Osteoblast (primary cell): Measurements from ENCODE around the gene ALG3. TPM values are rescaled to one million over a fixed set of nuclear protein-coding genes. Genes with fewer than 3 reads are reported as not detected.
A peak's percentile ranks its signal among the peaks of the same experiment; 100 is the strongest.

Source experiments
- DNase-seq: peaks from one replicate; pipeline ENCODE4 v3.0.0; 2011; ENCODE audit warnings: low spot score, mixed read lengths; ENCODE audit not compliant: insufficient read length; ENCODE audit errors: missing footprints
- H2AFZ ChIP-seq: 2 replicates; pipeline ENCODE4 v1.6.0; 2011; ENCODE audit warnings: mild to moderate bottlenecking, low read length
- H3K27ac ChIP-seq: 2 replicates; pipeline ENCODE4 v1.5.1; 2011; ENCODE audit warnings: mild to moderate bottlenecking, low read depth, low read length, moderate library complexity
- H3K27me3 ChIP-seq: 2 replicates; pipeline ENCODE4 v1.6.0; 2012; ENCODE audit warnings: mild to moderate bottlenecking, control low read depth, inconsistent platforms, low read length, moderate library complexity; ENCODE audit not compliant: insufficient read depth
- H3K36me3 ChIP-seq: 2 replicates; pipeline ENCODE4 v1.5.1; 2011; ENCODE audit warnings: mild to moderate bottlenecking, low read length, control low read depth, moderate library complexity; ENCODE audit not compliant: insufficient read depth
- H3K4me1 ChIP-seq: 2 replicates; pipeline ENCODE4 v1.5.1; 2011; ENCODE audit warnings: mild to moderate bottlenecking, low read length, control low read depth, moderate library complexity; ENCODE audit not compliant: insufficient read depth
- H3K4me2 ChIP-seq: 2 replicates; pipeline ENCODE4 v1.6.0; 2011; ENCODE audit warnings: mild to moderate bottlenecking, low read length; ENCODE audit not compliant: insufficient read depth
- H3K4me3 ChIP-seq: fragments of 200-600 bp; sonication (generic); 3 replicates; pipeline ENCODE4 v1.5.1; 2012; ENCODE audit warnings: mild to moderate bottlenecking, low read length, inconsistent platforms; ENCODE audit not compliant: insufficient read depth
- H3K79me2 ChIP-seq: 2 replicates; pipeline ENCODE4 v1.6.0; 2012; ENCODE audit warnings: mild to moderate bottlenecking, low read length, control low read depth, inconsistent platforms; ENCODE audit not compliant: insufficient read depth
- H3K9me3 ChIP-seq: 2 replicates; pipeline ENCODE4 v1.5.1; 2011; ENCODE audit warnings: low read depth, low read length, control low read depth
- H4K20me1 ChIP-seq: 2 replicates; pipeline ENCODE4 v1.6.0; 2012; ENCODE audit warnings: mild to moderate bottlenecking, low read length, control low read depth; ENCODE audit not compliant: insufficient read depth
- CTCF ChIP-seq: IDR thresholded peaks from 2 replicates; pipeline ENCODE4 v1.5.1; 2011; ENCODE audit warnings: mild to moderate bottlenecking, low read depth, low read length, moderate library complexity; ENCODE audit errors: extremely low read depth
- total RNA-seq: library from RNA; depleted of rRNA; stranded (reverse); fragments of >200 nt; gene quantifications from 2 replicates; pipeline ENCODE4 v1.2.3, GENCODE V29; 2012

Gene ALG3
- total RNA-seq, result 26.8 and 28.9 TPM in 2 replicates

- no peaks in the 10 kb centered on the region for H3K27me3 ChIP-seq
- H3K4me2 ChIP-seq, result peak within 1 kb of the TSS; percentile 100
- H4K20me1 ChIP-seq, result peaks cover 5% of the 10 kb centered on the region
- no peaks in the 10 kb centered on the region for H3K9me3 ChIP-seq
- H3K4me1 ChIP-seq, result peaks cover 21% of the 10 kb centered on the region
- peaks cover 14% of the 10 kb centered on the region for H3K36me3 ChIP-seq
- TF ChIP-seq CTCF, result no peak
- H3K4me3 ChIP-seq, result peak within 1 kb of the TSS; percentile 87
- peak within 1 kb of the TSS; percentile 100 for H2AFZ ChIP-seq
- DNase-seq, result peak; percentile 97
- peaks cover 22% of the 10 kb centered on the region for H3K79me2 ChIP-seq
- peak within 1 kb of the TSS; percentile 95 for H3K27ac ChIP-seq
Observed at GRCh38 chr3:184248454-184249411, at the start of gene ALG3. TSS of gene ALG3 (minus strand) at chr3:184248962. CDS start at chr3:184248940, 22 bp downstream.

DNA sequence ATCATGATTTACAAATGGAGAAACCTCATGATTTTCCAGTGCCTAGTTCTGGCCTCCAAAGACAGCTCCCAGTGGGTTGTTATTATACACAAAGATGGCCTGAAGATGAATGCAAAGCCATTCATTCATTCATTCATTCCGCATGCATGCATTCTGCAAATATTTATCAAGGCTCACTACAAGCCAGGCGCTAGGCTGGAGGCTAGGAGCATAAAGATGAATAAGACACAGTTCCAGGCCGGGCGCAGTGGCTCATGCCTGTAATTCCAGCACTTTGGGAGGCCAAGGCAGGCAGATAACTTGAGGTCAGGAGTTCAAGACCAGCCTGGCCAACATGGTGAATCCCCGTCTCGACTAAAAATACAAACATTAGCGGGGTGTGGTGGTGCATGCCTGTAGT is 47.9 kb upstream of the ALG3 start:
- H3K4me1 ChIP-seq, result peaks cover 14% of the 10 kb centered on the region
- H3K79me2 ChIP-seq, result peaks cover 25% of the 10 kb centered on the region
- H3K4me2 ChIP-seq, result no peak overlapping the region
- H2AFZ ChIP-seq, result no peak overlapping the region
- H3K9me3 ChIP-seq, result no peaks in the 10 kb centered on the region
- H3K27me3 ChIP-seq, result peaks cover 10% of the 10 kb centered on the region
- TF ChIP-seq CTCF, result no peak
- no peak overlapping the region for H3K27ac ChIP-seq
- H3K36me3 ChIP-seq, result peaks cover 13% of the 10 kb centered on the region
- H4K20me1 ChIP-seq, result peaks cover 19% of the 10 kb centered on the region
- no peak overlapping the region for H3K4me3 ChIP-seq
- DNase-seq, result no peak

GRCh38 chr3:184295771-184296170 is 47.0 kb upstream of the ALG3 start:
- H3K27me3 ChIP-seq, result peaks cover 10% of the 10 kb centered on the region
- H3K4me3 ChIP-seq, result no peak overlapping the region
- TF ChIP-seq CTCF, result no peak
- peaks cover 12% of the 10 kb centered on the region for H3K4me1 ChIP-seq
- no peak overlapping the region for H2AFZ ChIP-seq
- H4K20me1 ChIP-seq, result peaks cover 15% of the 10 kb centered on the region
- peaks cover 17% of the 10 kb centered on the region for H3K79me2 ChIP-seq
- DNase-seq, result no peak
- no peak overlapping the region for H3K4me2 ChIP-seq
- H3K9me3 ChIP-seq, result no peaks in the 10 kb centered on the region
- no peak overlapping the region for H3K27ac ChIP-seq
- H3K36me3 ChIP-seq, result peaks cover 6% of the 10 kb centered on the region

DNA sequence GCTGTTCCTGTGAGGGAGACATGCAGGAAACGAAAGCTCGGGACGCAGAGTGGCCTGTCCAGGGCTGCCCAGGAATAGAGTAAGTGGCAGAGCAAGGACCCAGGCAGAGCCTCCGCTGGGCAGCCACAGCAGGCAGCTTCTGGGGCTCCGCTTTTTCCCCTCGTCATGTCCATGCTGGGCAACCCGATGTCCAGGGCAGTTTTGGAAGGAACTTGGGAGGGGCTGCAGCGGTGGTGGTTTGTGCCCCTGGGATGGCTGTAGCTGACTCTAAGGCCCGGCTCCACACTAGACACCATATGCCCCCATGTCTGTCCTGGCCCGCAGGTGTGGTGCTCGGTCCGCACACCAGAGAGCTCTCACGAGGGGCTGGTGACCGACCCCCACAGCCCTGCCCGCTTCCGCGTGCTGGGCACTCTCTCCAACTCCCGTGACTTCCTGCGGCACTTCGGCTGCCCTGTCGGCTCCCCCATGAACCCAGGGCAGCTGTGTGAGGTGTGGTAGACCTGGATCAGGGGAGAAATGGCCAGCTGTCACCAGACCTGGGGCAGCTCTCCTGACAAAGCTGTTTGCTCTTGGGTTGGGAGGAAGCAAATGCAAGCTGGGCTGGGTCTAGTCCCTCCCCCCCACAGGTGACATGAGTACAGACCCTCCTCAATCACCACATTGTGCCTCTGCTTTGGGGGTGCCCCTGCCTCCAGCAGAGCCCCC is 43.1 kb upstream of the ALG3 start:
- TF ChIP-seq CTCF, result no peak
- Histone ChIP-seq H3K27ac (no peak overlapping the region), H3K36me3 (no peaks in the 10 kb centered on the region), H3K4me3 (no peak overlapping the region), H3K4me2 (no peak overlapping the region), H3K79me2 (no peaks in the 10 kb centered on the region), H3K9me3 (no peaks in the 10 kb centered on the region), H3K4me1 (no peaks in the 10 kb centered on the region), H3K27me3 (peaks cover 13% of the 10 kb centered on the region), H4K20me1 (no peaks in the 10 kb centered on the region), H2AFZ (no peak overlapping the region)
- peak; percentile 65 for DNase-seq
